GM19467 (cell line): ENCODE data around the gene ARHGEF16.

Experiments used
- ATAC-seq: cut with Tn5 transposase; IDR thresholded peaks from one replicate; pipeline ENCODE4 v1.9.1; 2021; ENCODE audit warnings: mild to moderate bottlenecking, moderate library complexity; ENCODE audit not compliant: unreplicated experiment

Gene ARHGEF16

DNA sequence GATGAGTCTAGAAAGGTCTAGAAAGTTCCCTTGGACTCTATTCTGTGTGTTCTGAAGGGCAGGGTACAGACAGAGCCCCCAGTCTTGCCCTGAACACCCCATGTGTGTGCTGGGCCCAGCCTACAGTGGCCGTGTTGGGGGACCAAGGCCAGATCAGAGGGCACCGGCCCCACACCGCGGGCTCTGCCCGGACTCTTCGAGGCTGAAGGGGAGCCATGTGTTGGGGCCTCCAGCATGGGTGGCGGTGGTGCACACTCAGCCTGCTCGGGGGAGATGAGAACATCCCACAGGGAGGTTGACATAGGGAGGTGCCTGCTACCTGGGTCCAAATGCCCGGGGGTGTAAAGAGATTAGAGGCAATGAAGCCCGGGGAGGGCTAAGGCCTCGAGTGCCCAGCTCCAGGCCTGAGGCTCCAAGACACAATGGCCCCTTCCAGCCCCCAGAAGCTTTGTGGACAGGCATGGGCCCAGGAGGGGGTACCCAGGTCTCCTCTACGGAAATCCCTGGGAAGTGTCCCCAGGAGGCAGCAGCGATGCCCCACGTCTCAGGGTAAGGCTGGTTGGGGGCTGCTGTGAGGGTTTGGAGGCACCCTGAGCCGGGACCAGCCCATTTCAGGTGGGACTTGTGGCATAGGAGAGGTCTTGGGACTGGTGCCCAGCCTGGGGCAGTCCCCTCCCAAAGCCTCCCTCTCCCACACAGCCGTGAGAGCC, 12.1 kb downstream of the ARHGEF16 start:
- no peak for ATAC-seq

DNA sequence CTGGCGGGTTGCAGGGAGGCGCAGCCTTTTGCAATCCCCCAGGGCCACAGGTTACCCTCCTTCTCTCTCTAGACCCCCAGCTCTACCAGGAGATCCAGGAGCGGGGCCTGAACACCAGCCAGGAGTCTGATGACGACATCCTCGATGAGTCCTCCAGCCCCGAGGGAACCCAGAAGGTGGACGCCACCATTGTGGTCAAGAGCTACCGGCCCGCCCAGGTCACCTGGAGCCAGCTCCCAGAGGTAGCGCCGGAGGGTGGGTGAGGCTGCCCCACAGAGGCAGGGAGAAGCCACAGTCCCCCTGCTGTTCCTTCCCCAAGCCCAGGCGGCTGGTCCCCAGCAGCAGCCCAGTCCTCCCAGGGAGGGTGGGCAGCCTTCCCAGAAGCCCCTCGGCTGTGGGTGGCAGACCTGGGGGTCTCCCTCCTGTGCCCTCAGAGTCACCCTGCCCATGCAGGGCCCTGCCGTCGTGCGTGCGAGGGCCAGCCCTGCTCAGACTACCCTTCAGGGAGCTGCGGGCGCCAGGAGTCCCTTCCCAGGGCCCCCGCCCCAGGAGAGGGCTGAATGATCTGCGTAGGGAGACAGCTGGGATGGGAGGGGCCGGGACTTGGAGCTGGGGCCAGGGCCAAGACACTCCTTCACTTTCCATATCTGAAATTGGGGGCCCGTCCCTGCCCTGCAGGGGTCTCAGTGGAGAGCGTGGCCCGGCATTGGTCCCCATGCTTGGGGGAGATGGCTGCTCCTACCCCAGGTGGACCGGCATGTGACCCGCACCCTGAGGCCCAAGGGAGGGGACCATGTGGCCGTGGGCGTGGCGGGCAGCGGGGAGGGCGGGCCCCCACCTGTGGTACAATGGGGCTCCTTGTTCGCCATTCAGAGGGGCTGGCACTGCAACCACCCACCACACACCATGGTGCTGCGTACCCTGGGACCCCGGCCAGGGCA, 12.9 kb downstream of the ARHGEF16 start:
- ATAC-seq, result no peak

DNA sequence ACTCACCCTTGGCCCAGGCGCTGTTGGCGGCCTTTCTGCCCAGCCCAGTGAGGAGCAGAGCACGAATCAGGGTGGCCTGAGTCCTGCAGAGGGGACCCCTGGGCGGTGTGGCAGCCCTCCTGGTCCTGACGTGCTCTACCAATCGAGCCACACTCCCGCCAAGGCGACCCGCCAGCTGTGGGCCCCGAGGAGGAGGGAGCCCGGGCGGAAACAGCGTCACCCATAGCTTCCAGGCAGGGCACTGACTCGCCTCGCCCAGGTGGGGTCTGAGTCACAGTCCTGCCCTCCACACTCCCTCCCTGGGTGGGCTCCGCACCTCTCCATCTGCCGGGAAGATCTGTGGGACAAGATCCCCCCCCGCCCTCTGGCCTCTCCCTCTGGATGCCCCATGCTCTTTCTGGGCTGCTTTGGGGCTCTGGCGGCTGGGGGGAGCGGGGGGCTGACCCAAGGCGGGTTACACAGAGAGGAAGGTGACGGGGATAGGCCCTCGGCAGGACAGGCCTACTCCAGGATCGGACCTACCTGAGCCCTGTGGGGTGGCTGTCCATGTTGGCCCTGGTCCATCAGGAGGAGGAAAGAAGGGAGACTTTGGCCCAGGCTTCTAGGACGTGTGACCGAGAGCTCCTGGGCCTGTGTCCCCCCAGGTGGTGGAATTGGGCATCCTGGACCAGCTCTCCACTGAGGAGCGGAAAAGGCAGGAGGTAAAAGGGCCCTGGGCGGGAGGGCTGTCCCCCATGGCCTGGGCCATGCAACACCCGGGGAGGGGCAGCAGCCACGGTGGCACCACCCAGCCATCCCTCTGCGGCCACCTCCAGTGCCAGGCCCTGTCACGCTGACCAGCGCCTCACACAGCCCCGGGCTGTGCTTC, 14.0 kb downstream of the ARHGEF16 start:
- ATAC-seq, result no peak

DNA sequence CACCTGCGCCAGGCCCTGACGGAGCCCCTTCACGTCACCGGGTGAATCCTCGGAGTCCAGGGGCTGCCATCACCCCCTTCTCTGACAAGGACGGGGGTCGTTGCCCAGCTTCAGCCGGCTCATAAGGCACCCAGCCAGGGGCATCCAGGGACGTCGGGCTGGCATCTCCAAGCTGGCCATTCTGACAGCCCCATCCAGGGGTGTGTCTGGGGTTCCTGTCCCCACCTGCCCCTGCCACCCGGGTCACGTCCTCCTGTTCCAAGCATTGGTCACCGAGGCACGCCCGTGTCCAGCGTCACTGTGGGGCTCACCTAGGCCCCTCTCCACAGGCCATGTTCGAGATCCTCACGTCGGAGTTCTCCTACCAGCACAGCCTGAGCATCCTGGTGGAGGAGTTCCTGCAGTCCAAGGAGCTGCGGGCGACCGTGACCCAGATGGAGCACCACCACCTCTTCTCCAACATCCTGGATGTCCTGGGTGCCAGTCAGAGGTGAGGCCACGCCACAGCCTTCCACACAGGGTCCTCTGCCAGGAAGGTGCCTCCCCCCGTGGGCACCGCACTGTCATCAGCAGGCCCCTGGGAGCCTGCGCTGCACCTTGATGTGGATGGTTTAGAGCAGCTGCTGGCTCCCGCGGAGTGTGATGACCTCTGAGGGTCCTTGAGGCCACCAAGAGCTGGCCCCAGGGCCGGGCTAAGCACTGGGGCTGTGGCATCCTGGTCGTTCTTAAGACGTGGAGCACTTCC, 14.8 kb downstream of the ARHGEF16 start:
- no peak for ATAC-seq

DNA sequence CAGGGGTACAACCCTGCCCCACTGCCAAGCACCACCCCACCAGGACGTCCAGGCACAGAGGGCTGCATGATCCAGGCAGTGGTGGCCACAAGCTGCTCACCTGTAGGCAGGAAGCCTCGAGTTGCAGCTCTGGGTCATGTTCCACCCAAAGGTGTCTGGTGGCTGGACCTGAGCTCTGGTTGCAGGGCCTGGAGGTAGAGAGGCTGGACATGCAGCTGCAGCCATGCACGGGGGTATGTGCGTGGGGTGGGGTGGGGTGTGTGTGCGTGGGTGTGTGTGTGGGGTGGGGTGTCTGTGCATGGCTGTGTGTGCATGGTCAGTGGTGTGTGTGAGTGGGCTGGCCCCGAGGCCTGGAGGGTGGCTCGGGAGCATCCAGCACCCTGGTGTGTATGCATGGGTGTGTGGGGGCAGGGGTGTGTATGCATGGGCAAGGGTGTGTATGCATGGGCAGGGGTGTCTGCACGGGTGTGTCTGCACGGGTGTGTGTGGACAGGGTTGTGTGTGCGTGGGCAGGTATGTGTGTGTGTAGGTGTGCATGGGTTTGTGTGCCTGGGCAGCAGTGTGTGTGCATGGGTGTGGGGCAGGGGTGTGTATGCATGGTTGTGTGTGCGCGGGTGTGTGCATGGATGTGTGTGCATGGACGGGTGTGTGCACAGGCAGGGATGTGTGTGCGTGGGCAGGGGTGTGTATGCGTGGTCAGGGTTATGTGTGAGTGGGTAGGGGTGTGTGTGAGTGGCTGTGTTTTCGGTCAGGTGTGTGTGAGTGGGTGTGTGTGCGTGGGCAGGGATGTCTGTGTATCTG, 15.6 kb downstream of the ARHGEF16 start:
- no peak for ATAC-seq

DNA sequence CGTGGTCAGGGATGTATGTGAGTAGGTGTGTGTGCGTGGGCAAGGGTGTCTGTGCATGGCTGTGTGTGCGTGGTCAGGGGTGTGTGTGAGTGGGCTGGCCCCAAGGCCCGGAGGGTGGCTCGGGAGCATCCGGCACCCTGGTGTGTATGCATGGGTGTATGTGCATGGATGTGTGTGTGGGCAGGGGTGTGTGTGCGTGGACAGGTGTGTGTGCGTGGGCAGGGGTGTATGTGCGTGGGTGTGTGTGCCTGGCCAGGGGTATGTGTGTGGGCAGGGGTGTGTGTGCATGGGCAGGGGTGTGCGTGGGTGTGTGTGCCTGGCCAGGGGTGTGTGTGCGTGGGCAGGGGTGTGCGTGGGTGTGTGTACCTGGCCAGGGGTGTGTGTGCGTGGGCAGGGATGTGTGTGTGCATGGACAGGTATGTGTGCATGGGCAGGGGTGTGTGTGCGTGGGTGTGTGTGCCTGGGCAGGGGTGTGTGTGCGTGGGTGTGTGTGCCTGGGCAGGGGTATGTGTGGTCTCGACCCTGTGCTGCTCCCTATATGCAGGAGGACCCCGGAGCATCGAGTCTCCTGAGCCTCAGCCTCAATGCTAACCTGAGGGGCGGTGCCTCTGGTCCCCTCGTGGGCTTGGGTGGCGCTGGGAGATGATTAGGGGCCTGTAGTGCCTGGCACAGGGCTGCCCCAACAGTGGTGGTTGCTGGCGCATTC, 16.3 kb downstream of the ARHGEF16 start:
- no peak for ATAC-seq

DNA sequence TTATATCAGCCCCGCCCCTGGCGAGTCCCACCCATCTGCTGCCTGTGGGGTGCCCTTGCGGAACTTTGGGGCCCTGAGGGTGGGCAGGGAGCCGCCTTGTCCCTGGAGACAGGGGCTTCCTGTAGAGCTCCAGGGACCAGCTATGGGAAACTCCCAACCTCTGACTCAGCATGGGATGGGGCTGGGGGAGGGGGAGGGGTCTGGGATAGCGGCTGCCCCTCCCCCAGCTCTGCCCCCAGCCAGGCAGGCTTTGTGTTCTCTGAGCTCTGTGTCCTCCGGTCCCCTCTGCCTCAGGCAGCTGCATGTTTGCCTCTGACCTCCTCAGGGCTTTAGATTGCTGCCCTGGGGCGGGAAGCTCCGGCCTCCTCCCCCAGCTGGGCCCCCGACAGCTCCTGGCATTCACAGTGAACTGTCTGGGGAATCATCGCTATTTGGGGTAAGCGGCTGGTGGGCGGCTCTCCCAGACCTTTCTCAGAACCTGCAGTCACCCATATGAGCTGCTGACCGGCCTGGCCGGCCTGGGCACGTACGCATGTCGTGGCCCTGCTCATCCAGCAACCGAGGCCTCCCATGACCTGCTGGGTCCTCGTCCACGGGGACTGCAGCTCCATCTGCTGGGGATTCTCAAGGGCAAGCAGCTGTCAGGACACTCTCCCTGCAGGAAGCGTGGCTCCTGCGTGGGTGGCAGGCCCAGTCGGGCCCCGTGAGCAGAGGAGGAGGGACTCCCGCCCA, 17.1 kb downstream of the ARHGEF16 start:
- no peak for ATAC-seq

DNA sequence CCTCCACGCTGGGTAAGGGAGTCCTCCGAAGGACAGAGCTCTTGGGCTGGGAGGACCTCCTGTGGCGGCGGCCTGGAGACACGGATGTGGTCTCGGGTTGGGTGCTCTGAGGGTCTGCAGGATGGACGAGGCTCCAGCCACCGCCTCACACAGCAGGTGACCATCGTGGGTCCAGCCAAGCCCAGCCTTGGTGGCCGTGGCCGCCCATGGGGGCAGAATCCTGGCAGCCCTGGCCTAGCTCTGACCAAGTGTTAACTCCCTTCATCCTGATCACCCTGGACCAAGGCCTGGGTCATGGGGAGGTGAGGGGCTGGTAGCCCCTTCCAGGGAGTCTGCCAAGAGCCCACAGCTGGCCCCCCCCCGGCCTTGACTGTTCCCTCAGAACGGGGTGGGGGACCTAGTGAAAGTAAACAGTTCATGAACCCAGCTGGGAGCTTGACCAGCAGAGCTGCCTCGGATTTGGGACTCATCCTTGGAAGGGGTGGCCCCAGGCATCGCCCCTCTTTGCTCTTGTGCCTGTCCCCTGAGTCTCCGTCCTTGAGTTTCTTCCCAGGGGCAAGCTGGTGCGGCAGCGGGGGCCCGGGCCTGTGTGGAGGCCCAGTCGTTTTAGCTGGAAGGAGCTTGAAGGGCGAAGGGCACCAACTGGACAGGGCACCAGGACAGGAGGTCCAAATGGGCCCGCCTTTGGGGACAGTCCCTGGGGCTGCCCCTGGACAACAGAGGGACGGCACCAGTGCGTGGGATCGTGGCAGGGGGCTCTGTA, 17.8 kb downstream of the ARHGEF16 start:
- ATAC-seq, result no peak

DNA sequence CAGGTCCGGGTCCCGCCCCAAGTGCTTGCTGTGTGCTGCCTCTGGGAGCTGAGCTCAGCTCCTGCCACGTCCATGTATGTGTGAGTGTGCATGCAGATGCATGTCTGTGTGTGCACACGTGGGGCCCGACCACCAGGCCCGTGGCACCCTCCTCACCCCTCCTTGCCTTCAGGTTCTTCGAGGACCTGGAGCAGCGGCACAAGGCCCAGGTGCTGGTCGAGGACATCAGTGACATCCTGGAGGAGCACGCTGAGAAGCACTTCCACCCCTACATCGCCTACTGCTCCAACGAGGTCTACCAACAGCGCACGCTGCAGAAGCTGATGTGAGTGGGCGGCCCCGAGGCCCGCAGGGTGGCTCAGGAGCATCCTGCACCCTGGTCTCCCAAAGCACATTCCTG, 18.4 kb downstream of the ARHGEF16 start:
- ATAC-seq, result no peak

DNA sequence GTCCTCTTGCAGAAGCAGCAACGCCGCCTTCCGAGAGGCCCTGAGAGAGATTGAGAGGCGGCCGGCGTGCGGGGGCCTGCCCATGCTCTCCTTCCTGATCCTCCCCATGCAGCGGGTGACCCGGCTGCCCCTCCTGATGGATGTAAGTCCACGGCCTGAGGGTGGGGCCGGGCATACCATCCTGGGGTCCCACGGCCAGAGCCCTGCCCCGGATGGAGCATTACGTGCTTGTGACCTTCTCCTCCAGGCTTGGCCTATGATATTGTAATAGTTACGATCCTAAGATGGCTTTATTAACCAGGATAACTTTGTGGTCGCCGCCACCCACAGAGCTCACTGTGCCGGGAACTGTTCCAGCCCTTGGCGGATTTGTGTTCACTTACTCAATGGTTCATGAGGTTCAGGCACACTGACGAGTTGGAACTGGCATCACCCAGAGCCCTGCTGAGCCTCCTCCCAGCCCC, 18.9 kb downstream of the ARHGEF16 start:
- no peak for ATAC-seq

DNA sequence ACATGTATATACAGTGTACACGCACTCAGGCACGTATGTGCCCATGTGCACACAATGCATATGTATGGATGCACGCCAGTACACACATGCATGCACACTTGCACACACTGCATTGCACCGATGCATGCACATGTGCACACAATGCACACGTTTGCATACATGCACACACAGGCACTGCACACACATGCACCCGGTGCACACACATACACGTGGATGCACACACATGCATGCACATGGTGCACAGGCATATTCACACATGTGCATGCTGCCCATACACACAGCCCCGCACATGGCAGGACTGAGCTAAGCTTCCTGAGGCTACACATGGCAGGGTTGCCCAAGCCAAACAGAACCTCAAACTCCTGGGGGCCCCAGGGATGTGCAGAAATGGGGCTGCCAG, 19.6 kb downstream of the ARHGEF16 start:
- no peak for ATAC-seq

DNA sequence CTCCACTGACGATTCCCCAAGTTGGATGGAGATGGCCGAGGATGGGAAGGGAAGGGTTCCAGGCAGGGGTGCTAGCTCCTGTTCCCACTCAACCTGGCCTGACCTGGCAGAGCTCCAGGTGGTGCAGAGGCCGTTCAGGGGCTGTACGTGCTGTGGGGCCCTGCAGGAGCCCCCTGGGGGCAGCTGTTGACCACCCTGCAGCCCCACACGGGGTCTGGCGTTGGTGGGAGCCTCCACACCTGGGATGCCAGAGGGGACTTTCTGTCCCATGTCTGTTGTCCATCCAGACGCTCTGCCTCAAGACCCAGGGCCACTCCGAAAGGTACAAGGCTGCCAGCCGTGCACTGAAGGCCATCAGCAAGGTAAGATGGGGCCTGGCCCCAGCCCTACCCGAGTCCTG, 20.0 kb downstream of the ARHGEF16 start:
- ATAC-seq, result no peak

DNA sequence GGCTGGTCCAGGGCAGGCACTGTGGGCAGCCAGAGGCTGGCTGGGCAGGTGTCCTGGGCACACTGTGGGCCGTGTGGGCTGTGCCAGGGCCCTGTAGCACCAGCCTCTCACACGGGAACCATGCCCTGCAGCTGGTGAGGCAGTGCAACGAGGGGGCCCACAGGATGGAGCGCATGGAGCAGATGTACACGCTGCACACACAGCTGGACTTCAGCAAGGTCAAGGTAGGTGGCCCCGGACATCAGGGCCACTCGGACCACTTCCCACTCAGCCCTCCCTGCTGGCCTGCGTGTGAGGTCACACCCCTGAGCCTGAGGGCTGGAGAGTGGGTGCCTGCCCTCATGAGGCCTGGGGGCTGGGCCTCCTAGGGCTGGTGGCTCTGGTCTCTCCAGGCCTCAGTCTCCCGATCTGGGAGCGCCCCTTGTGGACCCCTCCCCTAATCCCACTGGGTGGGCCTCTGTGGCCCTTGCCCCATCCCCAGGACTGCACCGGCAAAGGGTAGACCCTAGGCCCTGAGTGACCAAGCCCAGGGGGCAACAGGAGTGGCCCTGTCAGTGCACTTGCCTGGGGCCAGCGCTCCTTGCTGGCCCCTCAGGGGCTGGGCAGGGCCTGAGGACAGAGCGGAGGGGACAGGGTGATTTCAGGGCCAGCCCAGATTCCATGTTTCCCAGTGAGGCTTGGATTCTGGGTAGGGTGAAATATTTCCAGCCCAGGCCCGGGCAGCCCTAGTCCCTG, 21.5 kb downstream of the ARHGEF16 start:
- ATAC-seq, result no peak

DNA sequence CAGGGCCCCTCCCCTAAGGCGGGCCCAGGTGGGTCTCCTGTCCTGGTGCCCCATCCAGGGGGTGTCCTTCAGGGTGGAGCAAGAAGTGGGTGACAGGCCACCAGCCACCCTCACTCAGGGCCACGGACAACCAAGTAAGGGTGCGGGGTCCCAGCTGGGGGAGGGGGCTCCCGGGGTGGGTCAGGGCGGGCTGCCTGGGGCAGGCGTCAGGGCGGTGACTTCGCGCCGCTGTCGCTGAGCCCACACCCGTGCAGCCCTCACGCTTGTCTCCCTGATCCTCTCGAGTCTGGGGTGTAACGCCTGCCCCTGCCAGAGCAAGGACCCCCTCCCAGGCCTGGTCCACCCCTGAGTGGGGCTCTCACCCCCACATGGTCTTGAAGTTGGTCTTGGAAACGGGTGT, 22.2 kb downstream of the ARHGEF16 start:
- ATAC-seq, result no peak

DNA sequence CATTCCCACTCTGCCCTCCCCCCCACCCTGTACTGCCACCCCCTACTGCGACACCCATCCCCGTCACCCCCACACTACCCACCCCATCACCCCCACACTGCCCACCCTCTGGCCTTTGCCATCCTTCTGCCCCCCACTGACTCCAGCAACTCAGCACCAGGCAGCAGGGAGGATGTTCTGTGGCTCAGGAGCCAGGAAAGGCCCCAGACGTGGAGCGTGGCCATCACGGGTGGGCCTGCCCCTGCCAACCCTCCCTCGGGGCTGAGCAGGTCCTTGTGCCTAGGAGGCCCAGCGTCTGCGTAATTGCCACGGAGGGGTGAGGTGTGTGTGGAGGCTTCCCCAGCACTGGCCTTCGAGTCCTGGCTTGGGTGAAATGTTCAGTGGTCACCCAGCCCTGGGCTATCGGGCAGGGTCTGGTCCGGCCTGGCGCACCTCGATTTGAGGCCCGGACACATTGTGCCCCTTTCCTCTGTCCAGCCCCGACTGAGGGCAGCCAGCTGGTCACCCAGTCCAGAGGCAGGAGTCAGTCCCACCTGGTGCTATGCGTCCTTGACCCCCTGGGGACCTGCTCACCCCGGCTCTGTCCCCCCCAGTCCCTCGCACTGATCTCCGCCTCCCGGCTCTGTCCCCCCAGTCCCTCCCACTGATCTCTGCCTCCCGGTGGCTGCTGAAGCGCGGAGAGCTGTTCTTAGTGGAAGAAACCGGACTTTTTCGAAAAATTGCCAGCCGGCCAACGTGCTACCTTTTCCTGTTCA, 23.0 kb downstream of the ARHGEF16 start:
- no peak for ATAC-seq

DNA sequence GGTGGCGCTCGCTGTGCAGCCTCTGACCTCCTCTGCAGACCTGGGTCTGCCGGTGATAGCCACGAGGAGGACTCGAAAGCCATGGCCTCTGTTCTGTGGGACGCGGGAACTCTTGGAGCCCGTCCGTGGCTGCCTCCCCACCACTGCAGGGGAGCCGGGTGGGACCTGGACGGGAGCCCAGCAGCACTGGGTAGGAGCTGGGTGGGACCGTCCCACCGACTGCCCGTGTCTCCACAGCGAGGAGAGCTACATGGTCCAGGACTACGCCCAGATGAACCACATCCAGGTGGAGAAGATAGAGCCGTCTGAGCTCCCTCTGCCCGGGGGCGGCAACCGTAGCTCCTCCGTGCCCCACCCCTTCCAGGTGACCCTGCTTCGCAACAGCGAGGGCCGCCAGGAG, 23.7 kb downstream of the ARHGEF16 start:
- no peak for ATAC-seq
